Measurements from ENCODE around the gene CCDC190. TPM values are rescaled to one million over a fixed set of nuclear protein-coding genes. Genes with fewer than 3 reads are reported as not detected.

The CCDC190 gene
- total RNA-seq, 2 donors from 2014 or later = 0.14 TPM; not detected in 1

DNA sequence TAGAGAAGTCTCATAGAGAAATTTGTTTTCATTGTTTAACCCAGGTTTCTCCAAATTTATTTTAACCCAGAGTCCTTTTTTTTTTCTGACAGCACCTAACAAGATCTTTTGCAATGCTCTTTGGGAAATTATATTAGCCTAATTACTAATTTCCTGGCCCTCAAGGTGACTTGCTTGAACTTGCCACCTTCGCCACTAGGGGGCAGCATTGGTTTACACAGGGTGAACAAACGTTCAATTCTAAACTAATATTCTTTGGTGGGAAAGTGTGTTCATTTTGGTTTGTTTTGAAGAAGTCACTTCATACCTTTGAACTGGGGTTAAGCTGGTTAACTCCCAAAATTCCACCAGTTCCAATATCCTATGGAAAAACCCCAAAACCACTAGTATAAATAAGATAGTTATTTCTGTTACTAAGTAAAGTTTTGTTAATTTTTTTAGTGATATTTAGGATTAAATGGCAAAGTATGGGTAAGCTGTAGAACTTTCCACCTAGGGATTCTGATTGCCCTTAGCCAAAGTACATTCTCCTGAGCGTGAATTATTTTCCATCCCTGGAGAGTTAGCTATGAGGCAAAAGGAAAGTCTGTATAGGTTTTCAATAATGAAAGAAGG lies 13.0 kb downstream of the CCDC190 start:
- no peak for TF ChIP-seq POLR2AphosphoS5 (IDR thresholded peaks at IDR 0.05)
- TF ChIP-seq POLR2A (IDR thresholded peaks at IDR 0.05) = no peak
- TF ChIP-seq CTCF (IDR thresholded peaks at IDR 0.05) = peak; percentile 73 to 94 (median 82)

GRCh38 chr1:162846256-162847212 lies 14.4 kb downstream of the CCDC190 start:
- DNase-seq (ENCODE audit: low spot score) = no peak
- no peaks in the 10 kb centered on the region for H3K27me3 ChIP-seq (replicated peaks; ENCODE audit: insufficient read depth)
- H3K27ac ChIP-seq = no peak overlapping the region
- H3K4me1 ChIP-seq (replicated peaks) = no peaks in the 10 kb centered on the region
- TF ChIP-seq POLR2A (IDR thresholded peaks at IDR 0.05) (no peak), CTCF (IDR thresholded peaks at IDR 0.05) (no peak), POLR2AphosphoS5 (IDR thresholded peaks at IDR 0.05) (no peak)
- WGBS = 93% methylated on average over 16 of the region's 16 CpGs
- intact Hi-C loops (cut with DNase I) = no loop called here
- H3K4me3 ChIP-seq = no peak overlapping the region
- no peaks in the 10 kb centered on the region for H3K36me3 ChIP-seq
- no peaks in the 10 kb centered on the region for H3K9me3 ChIP-seq

More for the DNA sequence above, 13.0 kb downstream of the CCDC190 start:
- 23% methylated on average over 3 of the region's 3 CpGs for WGBS
- intact Hi-C loops (cut with DNase I) = loop anchor here (2.0 kb wide), 1 partner anchor 467 kb away; no protein-coding TSS in a partner anchor
- Histone ChIP-seq H3K27me3 (replicated peaks; ENCODE audit: insufficient read depth) (no peaks in the 10 kb centered on the region), H3K36me3 (no peaks in the 10 kb centered on the region), H3K4me1 (replicated peaks) (no peaks in the 10 kb centered on the region), H3K9me3 (no peaks in the 10 kb centered on the region), H3K4me3 (no peak overlapping the region), H3K27ac (no peak overlapping the region)
- DNase-seq (ENCODE audit: low spot score) = peak; percentile 61

DNA sequence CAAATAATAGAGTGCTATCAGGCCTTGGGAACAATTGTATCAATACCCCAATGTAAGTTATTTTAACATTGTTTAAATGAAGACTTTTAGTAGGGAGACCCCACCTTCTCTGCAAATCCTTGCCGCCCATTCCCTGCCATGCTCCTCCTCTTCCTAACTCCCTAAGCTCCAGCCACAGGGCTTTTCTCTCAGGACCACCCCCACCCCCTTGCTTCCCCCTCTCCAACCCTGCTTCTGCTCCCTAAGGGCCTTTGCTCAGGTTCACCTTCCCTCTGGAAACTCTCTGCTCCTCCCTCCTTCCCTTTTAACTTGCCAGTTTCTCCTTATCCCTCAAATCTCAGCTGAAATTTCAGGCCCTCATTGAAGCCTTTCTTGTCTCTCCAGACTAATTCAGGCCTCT lies 16.8 kb downstream of the CCDC190 start:
- 92% methylated on average over 1 of the region's 1 CpG for WGBS
- intact Hi-C loops (cut with DNase I) = no loop called here
- Histone ChIP-seq H3K27ac (no peak overlapping the region), H3K36me3 (no peaks in the 10 kb centered on the region), H3K4me1 (replicated peaks) (no peaks in the 10 kb centered on the region), H3K9me3 (no peaks in the 10 kb centered on the region), H3K27me3 (replicated peaks; ENCODE audit: insufficient read depth) (no peaks in the 10 kb centered on the region), H3K4me3 (no peak overlapping the region)
- DNase-seq (ENCODE audit: low spot score) = no peak
- TF ChIP-seq POLR2A (IDR thresholded peaks at IDR 0.05) (no peak), CTCF (IDR thresholded peaks at IDR 0.05) (no peak), POLR2AphosphoS5 (IDR thresholded peaks at IDR 0.05) (no peak)

GRCh38 chr1:162840250-162840839 lies 20.6 kb downstream of the CCDC190 start:
- no peaks in the 10 kb centered on the region for H3K4me1 ChIP-seq (replicated peaks)
- no peak overlapping the region for H3K27ac ChIP-seq
- H3K9me3 ChIP-seq = no peaks in the 10 kb centered on the region
- DNase-seq (ENCODE audit: low spot score) = no peak
- H3K27me3 ChIP-seq (replicated peaks; ENCODE audit: insufficient read depth) = no peaks in the 10 kb centered on the region
- H3K36me3 ChIP-seq = no peaks in the 10 kb centered on the region
- TF ChIP-seq CTCF (IDR thresholded peaks at IDR 0.05) (no peak), POLR2A (IDR thresholded peaks at IDR 0.05) (no peak), POLR2AphosphoS5 (IDR thresholded peaks at IDR 0.05) (no peak)
- intact Hi-C loops (cut with DNase I) = no loop called here
- H3K4me3 ChIP-seq = no peak overlapping the region

All from prostate gland (tissue), 2 donors.